ENCODE measurements around the gene JAML. TPM values are rescaled to one million over a fixed set of nuclear protein-coding genes. Genes with fewer than 3 reads are reported as not detected.

JAML gene
- total RNA-seq, 2 donors from 2014 or later, result 2.3 to 8.5 TPM

- Histone ChIP-seq H3K36me3 (no peaks in the 10 kb centered on the region), H3K4me3 (no peak overlapping the region), H3K9me3 (no peaks in the 10 kb centered on the region), H3K4me1 (replicated peaks) (no peaks in the 10 kb centered on the region), H3K27me3 (replicated peaks; ENCODE audit: insufficient read depth) (no peaks in the 10 kb centered on the region), H3K27ac (no peak overlapping the region)
- no peak for DNase-seq (ENCODE audit: low spot score)
- 96% methylated on average over 7 of the region's 7 CpGs for WGBS
- intact Hi-C loops (cut with DNase I), result no loop called here
- TF ChIP-seq, protein P1, sequence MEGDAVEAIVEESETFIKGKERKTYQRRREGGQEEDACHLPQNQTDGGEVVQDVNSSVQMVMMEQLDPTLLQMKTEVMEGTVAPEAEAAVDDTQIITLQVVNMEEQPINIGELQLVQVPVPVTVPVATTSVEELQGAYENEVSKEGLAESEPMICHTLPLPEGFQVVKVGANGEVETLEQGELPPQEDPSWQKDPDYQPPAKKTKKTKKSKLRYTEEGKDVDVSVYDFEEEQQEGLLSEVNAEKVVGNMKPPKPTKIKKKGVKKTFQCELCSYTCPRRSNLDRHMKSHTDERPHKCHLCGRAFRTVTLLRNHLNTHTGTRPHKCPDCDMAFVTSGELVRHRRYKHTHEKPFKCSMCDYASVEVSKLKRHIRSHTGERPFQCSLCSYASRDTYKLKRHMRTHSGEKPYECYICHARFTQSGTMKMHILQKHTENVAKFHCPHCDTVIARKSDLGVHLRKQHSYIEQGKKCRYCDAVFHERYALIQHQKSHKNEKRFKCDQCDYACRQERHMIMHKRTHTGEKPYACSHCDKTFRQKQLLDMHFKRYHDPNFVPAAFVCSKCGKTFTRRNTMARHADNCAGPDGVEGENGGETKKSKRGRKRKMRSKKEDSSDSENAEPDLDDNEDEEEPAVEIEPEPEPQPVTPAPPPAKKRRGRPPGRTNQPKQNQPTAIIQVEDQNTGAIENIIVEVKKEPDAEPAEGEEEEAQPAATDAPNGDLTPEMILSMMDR (IDR thresholded peaks at IDR 0.05), result no peak
- TF ChIP-seq POLR2A (IDR thresholded peaks at IDR 0.05) (no peak), POLR2AphosphoS5 (IDR thresholded peaks at IDR 0.05) (no peak)
Observed at GRCh38 chr11:118215765-118216164, 9.0 kb downstream of the JAML start.

DNA sequence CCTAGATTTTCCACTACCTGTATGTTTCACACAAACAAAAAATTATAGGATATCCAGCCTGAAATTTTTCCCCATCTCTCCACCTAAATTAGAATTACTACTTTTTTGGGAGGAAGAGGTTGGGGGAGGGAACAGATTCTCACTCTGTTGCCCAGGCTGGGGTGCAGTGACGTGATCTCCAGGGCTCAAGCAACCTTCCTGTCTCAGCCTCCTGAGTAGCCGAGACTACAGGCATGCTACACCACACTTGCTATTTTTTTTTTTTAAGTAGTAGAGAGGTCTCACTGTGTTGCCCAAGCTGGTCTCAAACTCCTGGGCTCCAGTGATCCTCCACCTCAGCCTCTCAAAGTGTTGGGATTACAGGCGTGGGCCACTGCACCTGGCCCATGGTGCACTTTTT is 9.5 kb downstream of the JAML start:
- H3K36me3 ChIP-seq, result no peaks in the 10 kb centered on the region
- no peak overlapping the region for H3K4me3 ChIP-seq
- no peaks in the 10 kb centered on the region for H3K4me1 ChIP-seq (replicated peaks)
- H3K27me3 ChIP-seq (replicated peaks; ENCODE audit: insufficient read depth), result no peaks in the 10 kb centered on the region
- no peak for DNase-seq (ENCODE audit: low spot score)
- TF ChIP-seq POLR2AphosphoS5 (IDR thresholded peaks at IDR 0.05) (no peak), POLR2A (IDR thresholded peaks at IDR 0.05) (no peak)
- TF ChIP-seq, protein P1 (IDR thresholded peaks at IDR 0.05), result no peak
- intact Hi-C loops (cut with DNase I), result no loop called here
- H3K27ac ChIP-seq, result no peak overlapping the region
- 78% methylated on average over 3 of the region's 3 CpGs for WGBS
- no peaks in the 10 kb centered on the region for H3K9me3 ChIP-seq

DNA sequence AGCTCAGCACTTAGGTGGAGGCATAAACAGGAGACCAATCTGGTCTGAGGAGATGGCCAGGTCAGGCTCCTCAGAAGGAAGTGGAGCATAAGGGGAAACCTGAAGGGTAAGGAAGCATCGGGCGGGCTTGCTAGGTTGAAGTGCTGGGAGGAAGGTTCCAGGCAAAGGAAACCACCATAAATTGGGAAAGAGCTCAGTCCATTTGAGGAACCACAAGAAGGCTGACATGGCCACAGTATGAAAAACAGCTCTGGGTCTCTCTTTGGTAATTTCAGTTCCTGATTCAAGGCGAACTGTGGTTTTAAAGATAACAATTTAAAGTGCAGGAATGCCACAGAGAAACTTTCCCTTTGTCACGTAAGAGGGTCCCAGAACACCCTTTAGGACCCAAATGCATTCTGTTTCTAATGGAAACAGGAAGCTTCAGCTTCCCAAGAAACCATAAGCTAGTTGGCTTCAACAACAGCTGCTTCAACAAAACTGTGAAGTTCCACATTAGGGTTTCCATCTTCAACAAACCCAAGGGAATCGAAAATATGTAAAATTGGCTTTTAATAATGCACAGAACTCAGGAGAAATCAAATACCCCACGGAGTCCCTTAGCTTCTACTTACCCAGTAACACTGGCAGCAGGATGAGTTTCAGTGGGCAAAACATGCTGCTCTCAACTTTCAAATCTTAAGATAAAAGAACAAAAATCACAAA is 10.4 kb downstream of the JAML start:
- no peak for TF ChIP-seq POLR2AphosphoS5 (IDR thresholded peaks at IDR 0.05)
- TF ChIP-seq, protein P1 (IDR thresholded peaks at IDR 0.05), result no peak
- Histone ChIP-seq H3K9me3 (no peaks in the 10 kb centered on the region), H3K4me1 (replicated peaks) (no peaks in the 10 kb centered on the region), H3K36me3 (no peaks in the 10 kb centered on the region), H3K27me3 (replicated peaks; ENCODE audit: insufficient read depth) (no peaks in the 10 kb centered on the region), H3K4me3 (no peak overlapping the region), H3K27ac (no peak overlapping the region)
- WGBS, result 75% methylated on average over 6 of the region's 6 CpGs
- intact Hi-C loops (cut with DNase I), result no loop called here
- DNase-seq (ENCODE audit: low spot score), result no peak

- H3K36me3 ChIP-seq, result no peaks in the 10 kb centered on the region
- no peaks in the 10 kb centered on the region for H3K27me3 ChIP-seq (replicated peaks; ENCODE audit: insufficient read depth)
- intact Hi-C loops (cut with DNase I), result no loop called here
Observed at GRCh38 chr11:118213781-118214180, 11.0 kb downstream of the JAML start.

More at GRCh38 chr11:118213781-118214180, 11.0 kb downstream of the JAML start:
- no peak overlapping the region for H3K27ac ChIP-seq
- no peak overlapping the region for H3K4me3 ChIP-seq
- no peak for DNase-seq (ENCODE audit: low spot score)
- H3K4me1 ChIP-seq (replicated peaks), result no peaks in the 10 kb centered on the region
- WGBS, result 98% methylated on average over 2 of the region's 2 CpGs
- TF ChIP-seq, protein P1 (IDR thresholded peaks at IDR 0.05), result no peak
- TF ChIP-seq POLR2AphosphoS5 (IDR thresholded peaks at IDR 0.05), result no peak
- TF ChIP-seq POLR2A (IDR thresholded peaks at IDR 0.05), result no peak
- H3K9me3 ChIP-seq, result no peaks in the 10 kb centered on the region
